Neuronal stem cell (in vitro differentiated cells): ENCODE measurements around the gene CCT3.
"Not testable (repeated sequence)": the region's sequence is repeated elsewhere in the genome, so short reads cannot be mapped to it uniquely, and the experiment has no call there.

Experiments used
- DNase-seq: peaks from one replicate; pipeline ENCODE4 v3.0.0-alpha.2; 2013; ENCODE audit warnings: low spot score
- H2AFZ ChIP-seq: one replicate; pipeline ENCODE4 v1.6.1; 2013; ENCODE audit warnings: mild to moderate bottlenecking, low read length, inconsistent platforms
- H2AK5ac ChIP-seq: 2 replicates; pipeline ENCODE4 v1.6.1; 2013; ENCODE audit warnings: low read depth, mild to moderate bottlenecking, inconsistent platforms, low read length, moderate library complexity, mixed read lengths
- H2BK120ac ChIP-seq: 2 replicates; pipeline ENCODE4 v1.6.1; 2013; ENCODE audit warnings: low read depth, mild to moderate bottlenecking, inconsistent platforms, low read length, moderate library complexity, mixed read lengths
- H2BK12ac ChIP-seq: one replicate; pipeline ENCODE4 v1.6.1; 2013; ENCODE audit warnings: low read length, inconsistent platforms
- H2BK15ac ChIP-seq: 2 replicates; pipeline ENCODE4 v1.6.1; 2013; ENCODE audit warnings: mild to moderate bottlenecking, low read length, inconsistent platforms, mixed read lengths
- H2BK5ac ChIP-seq: one replicate; pipeline ENCODE4 v1.6.1; 2013; ENCODE audit warnings: inconsistent platforms, mild to moderate bottlenecking, low read length, moderate library complexity
- H3K14ac ChIP-seq: one replicate; pipeline ENCODE4 v1.6.1; 2013; ENCODE audit warnings: low read length, inconsistent platforms
- H3K18ac ChIP-seq: 2 replicates; pipeline ENCODE4 v1.6.1; 2013; ENCODE audit warnings: low read length, inconsistent platforms
- H3K23ac ChIP-seq: 2 replicates; pipeline ENCODE4 v1.6.1; 2013; ENCODE audit warnings: low read depth, mild to moderate bottlenecking, mixed read lengths, low read length, inconsistent platforms; ENCODE audit not compliant: poor library complexity
- H3K27ac ChIP-seq: replicated peaks from 3 replicates; pipeline ENCODE4 v1.5.1; 2013; ENCODE audit warnings: low read length, inconsistent platforms
- H3K27me3 ChIP-seq, 3 experiments: 2 replicates each; pipeline ENCODE4 v1.6.1; 2013; ENCODE audit warnings: low read length in 3 of 3, mild to moderate bottlenecking in 2 of 3, inconsistent platforms in 1 of 3, low read depth in 1 of 3, mixed read lengths in 1 of 3, moderate library complexity in 1 of 3; ENCODE audit not compliant: control insufficient read depth in 3 of 3, insufficient read depth in 3 of 3
- H3K36me3 ChIP-seq, 2 donors: replicated peaks in 1 of 2; 2 replicates each; pipeline ENCODE4 v1.6.1; 2013; ENCODE audit warnings: low read length in 2 of 2; ENCODE audit not compliant: control insufficient read depth in 2 of 2, insufficient read depth in 2 of 2
- H3K4ac ChIP-seq: 2 replicates; pipeline ENCODE4 v1.6.1; 2013; ENCODE audit warnings: inconsistent platforms, mild to moderate bottlenecking, low read length, moderate library complexity
- H3K4me1 ChIP-seq, 2 donors: 1 replicate in 1 of 2; 2 replicates in 1 of 2; pipeline ENCODE4 v1.6.1; 2013; ENCODE audit warnings: low read length in 2 of 2, low read depth in 1 of 2; ENCODE audit not compliant: control insufficient read depth in 2 of 2, insufficient read depth in 1 of 2
- H3K4me2 ChIP-seq: one replicate; pipeline ENCODE4 v1.6.1; 2013; ENCODE audit warnings: mild to moderate bottlenecking, low read length, inconsistent platforms; ENCODE audit not compliant: insufficient read depth, poor library complexity, severe bottlenecking
- H3K4me3 ChIP-seq, 2 donors: 2 replicates each; pipeline ENCODE4 v1.5.1; 2013; ENCODE audit warnings: low read length in 2 of 2, mild to moderate bottlenecking in 2 of 2, inconsistent platforms in 1 of 2, moderate library complexity in 1 of 2
- H3K79me1 ChIP-seq: one replicate; pipeline ENCODE4 v1.6.1; 2013; ENCODE audit warnings: low read depth, mild to moderate bottlenecking, inconsistent platforms, low read length, moderate library complexity
- H3K9ac ChIP-seq: one replicate; pipeline ENCODE4 v1.6.1; 2013; ENCODE audit warnings: mild to moderate bottlenecking, low read depth, low read length, inconsistent platforms; ENCODE audit not compliant: poor library complexity
- H3K9me3 ChIP-seq, 2 donors: replicated peaks in 1 of 2; 2 replicates each; pipeline versions ENCODE3 to v1.6.1; 2013; ENCODE audit warnings: low read length in 2 of 2, mild to moderate bottlenecking in 2 of 2, inconsistent platforms in 1 of 2, low read depth in 1 of 2, mixed read lengths in 1 of 2, moderate library complexity in 1 of 2; ENCODE audit not compliant: control insufficient read depth in 2 of 2, insufficient read depth in 1 of 2
- H4K8ac ChIP-seq: one replicate; pipeline ENCODE4 v1.6.1; 2013; ENCODE audit warnings: low read depth, mild to moderate bottlenecking, inconsistent platforms, low read length, moderate library complexity
- H4K91ac ChIP-seq: one replicate; pipeline ENCODE4 v1.6.1; 2013; ENCODE audit warnings: low read length, low read depth, mild to moderate bottlenecking, inconsistent platforms; ENCODE audit not compliant: poor library complexity
- WGBS, 2 donors: extraction: QIAGEN DNeasy Blood & Tissue Kit; methylation state at CpG; one replicate each; pipeline ENCODE4 v1.1.7; 2013; ENCODE audit warnings: missing lambda C conversion rate in 2 of 2, mixed read lengths in 1 of 2; ENCODE audit not compliant: insufficient read length in 2 of 2, insufficient replicate concordance in 1 of 2; ENCODE audit errors: extremely low coverage in 2 of 2; 5-methylcytosine and 5-hydroxymethylcytosine counted together

CCT3 gene

GRCh38 chr1:156323179-156323578, 14.9 kb downstream of the CCT3 start:
- not testable (repeated sequence) for DNase-seq
- no CpG with 5 or more reads among the region's 9 CpGs for WGBS, 2 donors
- H3K36me3 ChIP-seq, result peaks cover 42 to 80% of the 10 kb centered on the region in 2 donors

GRCh38 chr1:156320560-156320959, 17.5 kb downstream of the CCT3 start:
- Histone ChIP-seq H2BK5ac (no peak overlapping the region), H2BK15ac (no peak overlapping the region), H2BK120ac (no peak overlapping the region), H2AK5ac (no peak overlapping the region), H3K4me3 (no peak overlapping the region), H3K14ac (no peak overlapping the region), H3K18ac (no peak overlapping the region), H3K23ac (no peak overlapping the region), H3K4me2 (no peak overlapping the region), H3K27ac (no peak overlapping the region), H3K4me1 (no peaks in the 10 kb centered on the region), H3K36me3 (peaks cover 52 to 91% of the 10 kb centered on the region in 2 donors), H3K27me3 (no peaks in the 10 kb centered on the region), H2BK12ac (no peak overlapping the region), H3K4ac (no peak overlapping the region), H3K9me3 (no peaks in the 10 kb centered on the region), H2AFZ (no peak overlapping the region), H3K79me1 (no peaks in the 10 kb centered on the region), H3K9ac (no peak overlapping the region), H4K8ac (no peak overlapping the region), H4K91ac (no peak overlapping the region)
- DNase-seq, result no peak
- no CpG with 5 or more reads among the region's 3 CpGs for WGBS, 2 donors

More at GRCh38 chr1:156323179-156323578, 14.9 kb downstream of the CCT3 start:
- not testable (repeated sequence) for H3K4me2 ChIP-seq, H4K91ac ChIP-seq, H2AK5ac ChIP-seq, H3K79me1 ChIP-seq, H3K27ac ChIP-seq, H3K9me3 ChIP-seq, H2BK12ac ChIP-seq, H3K18ac ChIP-seq, H3K9ac ChIP-seq, H3K4me1 ChIP-seq, H2BK5ac ChIP-seq, H3K4me3 ChIP-seq, H3K4ac ChIP-seq, H2BK120ac ChIP-seq, H2AFZ ChIP-seq, H3K27me3 ChIP-seq, H3K14ac ChIP-seq, H4K8ac ChIP-seq, H3K23ac ChIP-seq, H2BK15ac ChIP-seq

GRCh38 chr1:156319664-156320063, 18.4 kb downstream of the CCT3 start:
- H2AK5ac ChIP-seq, result no peak overlapping the region
- H2BK15ac ChIP-seq, result no peak overlapping the region
- H4K91ac ChIP-seq, result no peak overlapping the region
- H3K27me3 ChIP-seq, result no peaks in the 10 kb centered on the region
- H3K9me3 ChIP-seq, result no peaks in the 10 kb centered on the region
- H2BK12ac ChIP-seq, result no peak overlapping the region
- DNase-seq, result no peak
- no peak overlapping the region for H2AFZ ChIP-seq
- WGBS, 2 donors, result no CpG with 5 or more reads among the region's 1 CpG
- no peak overlapping the region for H3K18ac ChIP-seq
- no peak overlapping the region for H2BK120ac ChIP-seq
- no peak overlapping the region for H3K27ac ChIP-seq
- H3K4ac ChIP-seq, result no peak overlapping the region
- H2BK5ac ChIP-seq, result no peak overlapping the region
- no peak overlapping the region for H3K23ac ChIP-seq
- H3K79me1 ChIP-seq, result no peaks in the 10 kb centered on the region
- no peak overlapping the region for H3K4me2 ChIP-seq
- peaks cover 50 to 91% of the 10 kb centered on the region in 2 donors for H3K36me3 ChIP-seq
- H3K14ac ChIP-seq, result no peak overlapping the region
- no peak overlapping the region for H3K4me3 ChIP-seq
- H3K4me1 ChIP-seq, result no peaks in the 10 kb centered on the region
- no peak overlapping the region for H3K9ac ChIP-seq
- no peak overlapping the region for H4K8ac ChIP-seq

GRCh38 chr1:156316909-156317308, 21.2 kb downstream of the CCT3 start:
- H2AK5ac ChIP-seq, result no peak overlapping the region
- no peak for DNase-seq
- H2BK120ac ChIP-seq, result no peak overlapping the region
- H2AFZ ChIP-seq, result no peak overlapping the region
- WGBS, 2 donors, result no CpG with 5 or more reads among the region's 7 CpGs
- no peak overlapping the region for H3K4me2 ChIP-seq
- no peak overlapping the region for H3K4me3 ChIP-seq
- H3K79me1 ChIP-seq, result no peaks in the 10 kb centered on the region
- H3K27ac ChIP-seq, result no peak overlapping the region
- H3K14ac ChIP-seq, result no peak overlapping the region
- no peak overlapping the region for H4K8ac ChIP-seq
- no peak overlapping the region for H2BK15ac ChIP-seq
- no peak overlapping the region for H2BK12ac ChIP-seq
- H3K23ac ChIP-seq, result no peak overlapping the region
- no peaks in the 10 kb centered on the region for H3K9me3 ChIP-seq
- no peaks in the 10 kb centered on the region for H3K4me1 ChIP-seq
- no peak overlapping the region for H2BK5ac ChIP-seq
- peaks cover 48 to 96% of the 10 kb centered on the region in 2 donors for H3K36me3 ChIP-seq
- no peak overlapping the region for H4K91ac ChIP-seq
- no peaks in the 10 kb centered on the region for H3K27me3 ChIP-seq
- H3K18ac ChIP-seq, result no peak overlapping the region
- H3K9ac ChIP-seq, result no peak overlapping the region
- no peak overlapping the region for H3K4ac ChIP-seq
